Suppressor macrophage treated with lipopolysaccharide for 4 hours (primary cell): ENCODE data around the gene TMEM126A.
"Not testable (repeated sequence)": the region's sequence is repeated elsewhere in the genome, so short reads cannot be mapped to it uniquely, and the experiment has no call there.

Experiments
- DNase-seq: peaks from one replicate; pipeline ENCODE4 v3.0.0-alpha.2; 2020

The TMEM126A gene

GRCh38 chr11:85647604-85648299 lies at the start of gene TMEM126A:
TMEM126A (plus strand) TSS chr11:85647967; CDS start chr11:85650256, 2,289 bp downstream.
- peak; percentile 89 for DNase-seq

DNA sequence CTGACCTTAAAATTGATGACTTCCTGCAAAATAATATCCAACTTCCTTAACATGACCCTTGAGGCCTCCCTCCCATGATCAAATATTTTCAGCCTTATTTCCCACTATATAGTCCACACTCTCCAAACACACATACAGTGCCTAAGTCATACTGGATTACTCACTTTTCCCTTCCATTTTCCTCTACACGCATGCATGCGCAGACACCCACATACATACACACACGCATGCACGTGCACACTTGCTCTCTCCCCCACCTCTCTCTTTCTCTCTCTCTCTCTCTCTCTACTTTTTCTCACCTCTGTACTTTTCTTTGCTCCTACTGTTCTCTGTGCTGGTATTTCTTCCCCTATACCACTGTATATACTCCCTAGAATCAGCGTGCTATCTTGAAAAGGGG lies 48.7 kb upstream of the TMEM126A start:
- DNase-seq = no peak

DNA sequence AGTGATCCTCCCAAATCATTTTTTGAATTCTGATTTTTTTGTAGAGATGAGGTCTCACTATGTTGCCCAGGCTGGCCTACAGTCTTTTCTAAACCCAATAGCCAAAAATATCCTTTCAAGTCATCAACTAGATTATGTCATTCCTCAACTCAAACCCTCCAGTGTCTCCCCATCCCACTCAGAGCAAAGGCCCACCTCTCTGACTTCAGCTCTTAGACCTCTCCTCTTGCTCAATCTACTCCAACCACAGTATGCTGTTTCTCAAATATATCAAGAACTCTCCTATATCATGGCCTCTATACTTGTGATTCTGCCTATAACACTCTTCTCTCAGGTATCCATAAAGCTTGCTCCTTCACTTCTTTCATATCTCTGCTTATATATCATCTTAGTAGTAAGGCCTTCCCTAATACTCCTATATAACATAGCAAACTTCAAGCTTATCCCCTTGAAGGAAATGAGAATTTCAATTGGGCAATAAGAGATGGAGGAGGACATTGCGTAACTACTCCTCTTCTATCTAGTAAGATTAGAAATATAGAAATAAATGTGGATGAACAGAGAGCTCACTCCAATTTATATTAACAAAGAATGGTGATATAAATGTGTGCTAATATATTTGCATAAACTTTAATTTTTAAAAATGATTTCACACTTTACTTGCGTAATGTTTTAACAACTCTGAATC lies 45.1 kb upstream of the TMEM126A start:
- peak; percentile 51 for DNase-seq

DNA sequence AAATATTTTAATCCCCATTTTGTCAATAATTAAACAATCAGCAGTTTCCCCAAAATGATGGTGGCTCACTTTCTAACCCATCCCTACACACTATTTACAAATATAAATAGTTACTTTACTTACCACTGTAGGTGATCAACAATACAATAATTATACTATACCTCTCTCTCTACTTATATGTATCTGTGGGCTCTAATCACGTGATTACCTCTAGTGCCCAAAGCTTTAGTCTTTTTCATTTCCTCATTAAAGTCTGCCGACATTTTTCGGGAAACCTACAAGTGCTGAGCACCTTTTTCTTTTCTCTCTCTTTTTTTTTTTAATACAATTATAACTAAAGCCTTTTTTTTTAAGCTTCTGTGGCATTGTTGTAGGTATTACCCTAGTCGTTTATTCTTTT lies 44.5 kb upstream of the TMEM126A start:
- DNase-seq = no peak

- DNase-seq = not testable (repeated sequence)
Observed at GRCh38 chr11:85606237-85606636, 41.5 kb upstream of the TMEM126A start.

DNA sequence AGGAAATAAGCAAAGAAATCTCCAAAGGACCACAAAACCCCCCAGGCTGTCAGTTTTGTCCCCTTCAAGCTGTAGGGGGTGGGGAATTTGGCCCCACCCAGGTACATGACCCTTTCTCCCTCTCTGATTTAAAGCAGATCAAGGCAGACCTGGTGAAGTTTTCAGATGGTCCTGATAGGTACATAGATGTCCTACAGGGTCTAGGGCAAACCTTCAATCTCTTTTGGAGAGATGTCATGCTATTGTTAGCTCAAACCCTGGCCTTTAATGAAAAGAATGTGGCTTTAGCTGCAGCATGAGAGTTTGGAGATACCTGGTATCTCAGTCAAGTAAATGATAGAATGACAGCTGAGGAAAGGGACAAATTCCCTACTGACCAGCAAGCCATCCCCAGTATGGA lies 39.1 kb upstream of the TMEM126A start:
- DNase-seq = not testable (repeated sequence)

- DNase-seq = peak; percentile 18
Observed at GRCh38 chr11:85609286-85609685, 38.5 kb upstream of the TMEM126A start.

DNA sequence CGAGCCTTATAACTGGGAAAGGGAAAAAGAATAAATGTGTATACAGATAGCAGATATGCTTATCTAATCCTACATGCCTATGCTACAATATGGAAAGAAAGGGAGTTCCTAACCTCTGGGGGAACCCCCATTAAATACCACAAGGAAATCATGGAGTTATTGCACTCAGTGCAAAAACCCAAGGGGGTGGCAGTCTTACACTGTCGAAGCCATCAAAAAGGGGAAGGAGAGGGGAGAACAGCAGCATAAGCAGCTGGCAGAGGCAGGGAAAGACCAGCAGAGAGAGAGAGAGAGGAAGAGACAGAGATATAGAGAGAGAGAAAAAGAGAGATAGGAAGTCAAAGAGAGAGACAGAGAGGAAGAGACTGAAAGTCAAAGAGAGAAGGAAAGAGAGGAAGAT lies 36.1 kb upstream of the TMEM126A start:
- DNase-seq = peak; percentile 40

DNA sequence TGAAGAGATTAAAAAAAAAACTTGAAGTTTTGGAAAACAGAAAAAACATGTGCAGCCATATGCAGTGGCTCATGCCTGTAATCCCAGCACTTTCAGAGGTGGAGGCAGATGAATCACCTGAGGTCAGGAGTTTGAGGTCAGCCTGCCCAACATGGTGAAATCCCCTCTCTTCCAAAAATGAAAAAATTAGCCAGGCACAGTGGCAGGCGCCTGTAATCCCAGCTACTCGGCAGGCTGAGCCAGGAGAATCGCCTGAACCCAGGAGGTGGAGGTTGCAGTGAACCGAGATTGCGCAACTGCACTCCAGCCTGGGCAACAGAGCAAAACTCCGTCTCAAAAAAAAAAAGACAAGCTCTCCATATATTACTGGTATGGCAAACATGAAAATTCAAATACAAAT lies 28.3 kb upstream of the TMEM126A start:
- DNase-seq = no peak

- no peak for DNase-seq
Observed at GRCh38 chr11:85620256-85620655, 27.5 kb upstream of the TMEM126A start.

DNA sequence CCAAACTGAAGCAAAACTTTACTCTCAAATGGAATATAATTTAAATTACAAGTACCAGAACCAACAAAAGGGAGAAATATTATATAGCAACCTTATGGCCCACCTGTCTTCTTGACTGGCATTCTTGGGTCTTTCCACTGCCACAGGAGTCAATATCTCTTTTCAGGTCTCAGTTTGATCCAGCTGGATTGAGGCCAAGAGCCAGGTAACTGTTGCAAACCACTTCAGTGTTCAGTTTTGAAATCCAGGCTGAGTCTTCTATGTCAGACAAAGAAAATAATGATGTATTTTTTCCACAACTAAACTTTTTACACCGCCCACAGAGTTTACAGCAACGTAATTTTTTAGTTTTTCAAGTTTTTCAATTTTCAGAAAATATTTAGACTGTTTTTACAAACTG lies 21.3 kb upstream of the TMEM126A start:
- DNase-seq = no peak

- peak; percentile 40 for DNase-seq
Observed at GRCh38 chr11:85627332-85627997, 20.3 kb upstream of the TMEM126A start, which contains the start of gene DLG2. DLG2 (minus strand) TSS chr11:85627344.

GRCh38 chr11:85627998-85628770 lies 19.6 kb upstream of the TMEM126A start, which contains the start of gene TMEM126B:
TMEM126B (plus strand) TSS chr11:85628593; CDS start chr11:85628608, 15 bp downstream.
- peak; percentile 98 for DNase-seq

DNA sequence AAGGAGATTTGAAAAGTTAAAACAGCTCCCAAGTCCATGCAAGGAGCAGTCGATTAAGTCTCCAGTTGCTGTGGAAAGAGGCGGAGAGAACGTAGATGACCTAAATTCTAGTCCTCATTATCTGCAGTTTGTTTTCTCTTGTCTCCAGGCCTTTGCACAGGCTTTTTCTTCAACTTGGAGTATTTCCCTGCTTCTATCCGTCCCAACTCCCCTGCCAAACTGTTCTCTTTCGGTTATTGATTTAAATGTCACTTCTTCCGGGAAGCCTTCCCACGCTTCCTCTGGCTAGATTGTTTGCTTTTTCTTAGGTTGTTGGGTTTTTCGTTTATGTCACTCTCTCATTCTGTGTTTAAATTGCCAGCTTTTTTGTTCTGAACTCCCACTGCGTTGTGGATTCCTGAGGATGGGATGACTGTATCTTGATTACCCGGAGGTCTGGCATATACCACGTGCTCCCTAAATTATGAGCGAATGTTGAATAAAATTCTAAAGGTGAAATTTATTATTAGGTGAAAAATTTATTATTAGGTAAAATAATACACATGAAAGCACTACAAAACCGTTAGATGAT lies 18.9 kb upstream of the TMEM126A start:
- DNase-seq = peak; percentile 46

DNA sequence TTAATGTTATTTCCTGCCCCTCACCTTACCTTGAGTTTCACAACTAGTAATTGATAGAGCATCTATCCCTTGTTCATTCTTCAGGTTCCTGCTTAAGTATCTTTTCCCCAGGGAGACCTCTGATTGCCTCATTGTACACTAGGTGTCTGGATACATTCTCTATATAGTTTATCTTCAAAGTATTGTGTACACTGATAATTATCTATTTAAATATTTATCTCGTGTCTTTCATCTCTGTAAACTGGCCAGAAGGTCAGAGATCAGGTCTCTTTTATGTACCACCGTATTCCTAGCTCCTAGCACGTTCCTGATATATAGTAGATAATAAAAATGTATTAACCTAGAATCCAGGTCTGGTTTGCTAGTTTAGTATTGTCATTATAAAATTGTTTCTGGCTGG lies 13.0 kb upstream of the TMEM126A start:
- no peak for DNase-seq

GRCh38 chr11:85643191-85643614 lies 4.6 kb upstream of the TMEM126A start:
- peak; percentile 59 for DNase-seq

- no peak for DNase-seq
Observed at GRCh38 chr11:85647078-85647477, 689 bp upstream of the TMEM126A start.

DNA sequence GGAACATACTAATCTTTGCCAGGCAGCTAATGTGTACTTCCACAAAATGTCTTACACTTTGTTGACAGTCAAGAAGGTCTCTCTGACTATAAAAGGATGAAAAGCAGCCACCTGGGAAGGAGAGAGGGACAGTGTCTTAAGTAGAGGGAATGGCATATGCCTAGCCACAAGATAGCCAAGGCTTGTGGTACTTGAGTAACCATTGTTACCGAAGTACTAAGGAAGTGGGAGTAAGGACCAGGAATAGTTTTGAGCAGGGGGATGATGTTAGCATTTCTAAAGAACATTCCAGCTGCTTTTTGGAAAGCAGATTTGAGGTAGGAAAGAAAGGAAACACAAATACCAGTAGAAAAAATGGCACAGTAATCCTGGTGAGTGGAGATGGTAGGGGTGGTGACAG lies 3.4 kb downstream of the TMEM126A start:
- no peak for DNase-seq

GRCh38 chr11:85652786-85653447 lies 5.2 kb downstream of the TMEM126A start:
- DNase-seq = no peak

DNA sequence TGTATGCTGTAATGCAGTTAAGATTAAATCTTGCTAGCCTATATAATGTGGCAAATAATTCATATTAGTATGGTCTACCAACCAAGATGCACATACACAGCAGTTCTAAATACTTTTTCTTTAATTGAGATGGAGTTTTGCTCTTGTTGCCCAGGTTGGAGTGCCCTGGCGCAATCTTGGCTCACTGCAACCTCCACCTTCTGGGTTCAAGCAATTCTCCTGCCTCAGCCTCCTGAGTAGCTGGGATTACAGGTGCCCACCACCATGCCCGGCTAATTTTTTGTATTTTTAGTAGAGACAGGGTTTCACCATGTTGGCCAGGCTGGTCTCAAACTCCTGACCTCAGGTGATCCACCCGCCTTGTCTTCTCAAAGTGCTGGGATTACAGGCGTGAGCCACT lies 6.6 kb downstream of the TMEM126A start:
- not testable (repeated sequence) for DNase-seq

DNA sequence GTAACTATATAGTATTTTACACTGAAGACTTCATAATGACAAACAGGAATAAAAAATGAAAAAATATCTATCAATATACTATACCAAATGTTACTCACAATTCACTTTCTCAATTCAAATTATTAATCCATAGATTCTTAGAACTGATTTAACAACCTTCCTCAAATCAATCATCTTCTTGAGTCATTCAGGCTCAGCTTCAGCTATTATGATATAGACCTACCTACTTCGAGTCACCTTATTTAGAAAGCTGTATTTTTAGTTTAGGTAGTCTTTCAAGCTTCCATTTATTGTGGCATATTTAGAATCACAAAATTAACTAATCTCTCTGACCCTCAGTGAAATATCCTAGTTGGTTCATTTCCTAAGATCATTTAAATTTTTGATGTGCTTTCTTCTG lies 9.0 kb downstream of the TMEM126A start:
- DNase-seq = no peak

DNA sequence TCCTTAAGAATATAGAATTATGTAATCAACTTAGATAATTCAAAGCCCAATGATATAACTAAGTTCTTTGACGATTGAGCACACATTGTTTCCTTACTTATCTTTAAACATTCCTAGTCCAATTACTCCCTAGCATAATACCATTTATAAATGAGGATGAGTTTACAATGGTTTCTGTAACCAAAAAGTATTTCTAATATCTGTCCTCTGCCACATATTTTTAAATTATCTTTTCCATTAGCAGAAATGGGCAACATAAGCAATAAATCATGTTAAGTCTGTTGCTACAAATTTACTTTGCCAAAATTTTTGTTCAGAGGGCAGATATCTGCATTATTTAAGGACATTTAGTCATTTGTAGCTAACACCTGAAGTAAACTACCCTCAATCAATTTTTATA lies 10.4 kb downstream of the TMEM126A start:
- DNase-seq = no peak
